ENCODE results near the gene HLF.

The HLF gene

DNA sequence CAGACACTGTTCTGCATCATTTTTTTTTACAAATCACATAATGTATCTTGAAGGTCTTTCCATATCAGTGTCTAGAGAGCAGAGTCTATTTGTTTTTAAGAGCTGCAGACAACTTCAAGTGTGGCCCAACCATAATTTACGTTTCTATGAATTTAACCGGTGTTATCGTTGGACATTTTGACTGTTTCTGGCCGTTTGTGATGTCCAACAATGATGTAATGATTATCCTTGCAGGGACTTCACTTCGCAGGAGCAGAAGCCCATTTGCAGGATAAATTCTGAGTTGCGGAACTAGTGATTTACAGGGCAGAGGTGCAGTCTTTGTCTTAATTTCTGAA, 26.9 kb upstream of the HLF start:
- DNase-seq (ENCODE audit: insufficient read length, low spot score), result no peak
- FAIRE-seq, result no peak
- TF ChIP-seq CTCF (IDR thresholded peaks at IDR 0.05; ENCODE audit: insufficient read depth, missing control alignments), result no peak

DNA sequence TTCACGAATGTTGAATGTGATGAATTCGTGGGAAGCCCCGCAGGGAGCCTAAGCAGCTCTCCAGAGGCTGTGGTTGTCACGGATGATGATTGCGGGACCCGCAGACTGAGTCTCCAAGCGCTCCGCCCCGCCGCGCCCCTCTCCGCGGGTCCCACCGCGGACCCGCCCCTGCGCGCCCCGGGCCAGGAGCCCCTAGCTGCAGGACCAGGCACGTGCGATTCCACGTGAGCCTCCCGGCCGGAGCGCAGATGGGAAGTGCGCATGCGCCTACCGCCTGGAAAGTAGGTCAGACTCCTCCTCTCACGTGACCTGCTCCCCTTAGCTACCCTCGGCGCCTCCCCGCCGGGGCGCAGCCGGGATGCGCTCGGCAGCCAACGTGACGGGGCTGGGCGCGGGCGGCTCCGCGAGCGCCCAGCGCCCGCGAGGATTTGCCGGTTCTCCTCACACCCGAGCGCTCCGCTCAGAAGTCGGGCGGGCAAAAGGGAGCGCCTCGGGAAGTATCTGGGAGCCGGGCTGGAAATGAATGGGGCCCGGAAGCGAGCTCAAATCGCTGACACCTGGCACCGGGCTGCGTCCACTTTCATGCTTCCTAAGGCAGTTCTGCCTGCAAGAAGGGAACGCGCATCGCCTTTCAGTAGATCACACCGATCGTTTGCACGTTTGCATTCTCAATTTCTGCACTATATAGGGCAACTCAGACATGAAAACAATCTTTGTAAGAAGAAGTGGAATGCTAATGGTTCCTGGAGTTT, 26.4 kb upstream of the HLF start:
- DNase-seq (ENCODE audit: insufficient read length, low spot score), result peak; percentile 91
- no peak for FAIRE-seq
- TF ChIP-seq CTCF (IDR thresholded peaks at IDR 0.05; ENCODE audit: insufficient read depth, missing control alignments), result no peak

DNA sequence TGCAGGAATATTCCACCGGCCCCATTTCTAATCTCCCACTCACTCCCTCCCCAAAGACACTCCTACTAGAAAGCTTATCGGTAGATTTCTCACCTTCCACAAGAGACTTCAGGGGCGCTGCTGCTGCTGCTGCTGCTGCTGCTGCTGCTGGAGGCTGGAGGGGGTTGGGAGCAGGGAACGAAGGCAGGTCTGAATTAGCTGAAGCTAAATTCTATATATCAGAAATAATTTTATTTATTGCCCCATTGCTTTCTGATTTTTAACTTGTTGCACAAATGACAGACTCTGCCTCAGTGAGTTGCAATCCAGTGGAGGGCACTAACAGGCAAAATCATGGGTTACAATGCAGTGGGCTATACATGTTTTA, 25.8 kb upstream of the HLF start:
- no peak for FAIRE-seq
- no peak for DNase-seq (ENCODE audit: insufficient read length, low spot score)
- TF ChIP-seq CTCF (IDR thresholded peaks at IDR 0.05; ENCODE audit: insufficient read depth, missing control alignments), result peak; percentile 13

GRCh38 chr17:55241097-55241496, 23.7 kb upstream of the HLF start:
- TF ChIP-seq CTCF (IDR thresholded peaks at IDR 0.05; ENCODE audit: insufficient read depth, missing control alignments), result no peak
- FAIRE-seq (no peak), DNase-seq (ENCODE audit: insufficient read length, low spot score) (no peak)

DNA sequence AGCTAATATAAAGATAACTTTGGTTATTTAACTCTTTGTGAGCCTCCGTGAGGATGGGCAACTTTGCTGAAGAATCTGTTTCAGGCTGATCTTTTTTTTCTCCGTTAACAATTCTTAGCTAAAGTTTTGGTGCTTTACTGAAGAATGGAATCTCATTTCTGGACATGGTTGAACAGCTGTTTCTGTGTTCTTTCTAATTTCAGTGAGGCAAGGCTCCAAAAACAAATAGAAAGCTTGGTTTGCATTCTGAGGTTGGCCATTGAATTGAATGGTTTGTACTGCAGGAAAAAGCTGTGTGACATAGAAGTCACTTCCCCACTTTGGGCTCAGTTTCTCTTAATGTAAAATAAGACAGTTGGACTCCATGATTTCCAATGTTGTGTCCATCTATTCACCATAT, 22.3 kb upstream of the HLF start:
- TF ChIP-seq CTCF (IDR thresholded peaks at IDR 0.05; ENCODE audit: insufficient read depth, missing control alignments), result no peak
- no peak for DNase-seq (ENCODE audit: insufficient read length, low spot score)
- no peak for FAIRE-seq

- TF ChIP-seq CTCF (IDR thresholded peaks at IDR 0.05; ENCODE audit: insufficient read depth, missing control alignments), result no peak
- no peak for DNase-seq (ENCODE audit: insufficient read length, low spot score)
- FAIRE-seq, result no peak
These were observed 18.8 kb upstream of the HLF start for GRCh38 chr17:55245986-55246385.

- FAIRE-seq, result no peak
- TF ChIP-seq CTCF (IDR thresholded peaks at IDR 0.05; ENCODE audit: insufficient read depth, missing control alignments), result no peak
- DNase-seq (ENCODE audit: insufficient read length, low spot score), result no peak
These were observed 18.2 kb upstream of the HLF start for GRCh38 chr17:55246583-55246982.
